D341Med (cell line): Measurements from ENCODE around the gene LHFPL5.

ENCODE experiments used
- DNase-seq: peaks from one replicate; pipeline ENCODE4 v3.0.0; 2012; ENCODE audit warnings: low spot score

The LHFPL5 gene

GRCh38 chr6:35856250-35856649 is 51.1 kb downstream of the LHFPL5 start:
- no peak for DNase-seq

- no peak for DNase-seq
Observed at GRCh38 chr6:35857853-35858252, 52.7 kb downstream of the LHFPL5 start.

DNA sequence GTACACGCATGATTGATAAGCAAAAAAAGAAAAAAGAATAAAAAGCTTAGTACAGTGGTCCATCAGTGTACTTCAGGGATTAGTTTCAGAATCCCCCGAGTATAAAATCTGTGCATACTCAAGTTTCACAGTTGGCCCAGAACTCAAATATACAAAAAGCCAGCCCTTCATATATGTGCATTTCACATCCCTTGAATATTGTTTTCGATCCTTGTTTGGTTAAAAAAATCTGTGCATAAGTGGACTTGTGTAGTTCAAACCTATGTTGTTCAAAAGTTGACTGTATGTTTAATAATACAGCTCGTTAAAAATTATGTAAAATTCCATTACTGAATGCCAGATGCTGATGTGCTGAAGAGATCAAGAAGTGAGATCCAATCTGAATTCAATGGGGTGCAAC is 54.2 kb downstream of the LHFPL5 start:
- DNase-seq = no peak
